Fibroblast of peridontal ligament (primary cell): ENCODE measurements around the gene IPO4.

ENCODE experiments used
- DNase-seq: peaks from one replicate; pipeline ENCODE4 v3.0.0-alpha.2; 2010; ENCODE audit errors: extremely low read depth

Gene IPO4

DNA sequence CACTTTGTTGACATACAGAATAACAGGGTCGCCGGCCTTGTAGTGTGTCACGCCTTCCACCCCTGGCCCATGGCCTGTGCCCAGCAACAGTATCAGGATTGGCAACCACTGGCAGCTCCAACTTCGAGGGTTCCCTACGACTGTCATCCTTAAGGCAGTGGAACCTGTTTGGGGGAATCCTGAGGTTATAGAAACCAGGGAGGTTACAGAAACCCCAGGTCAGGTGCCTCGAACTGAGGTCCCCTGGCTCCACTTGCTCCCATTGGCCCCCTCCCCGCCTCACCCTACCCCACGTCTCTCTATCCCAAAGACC, 6.2 kb upstream of the IPO4 start:
- DNase-seq, result no peak

DNA sequence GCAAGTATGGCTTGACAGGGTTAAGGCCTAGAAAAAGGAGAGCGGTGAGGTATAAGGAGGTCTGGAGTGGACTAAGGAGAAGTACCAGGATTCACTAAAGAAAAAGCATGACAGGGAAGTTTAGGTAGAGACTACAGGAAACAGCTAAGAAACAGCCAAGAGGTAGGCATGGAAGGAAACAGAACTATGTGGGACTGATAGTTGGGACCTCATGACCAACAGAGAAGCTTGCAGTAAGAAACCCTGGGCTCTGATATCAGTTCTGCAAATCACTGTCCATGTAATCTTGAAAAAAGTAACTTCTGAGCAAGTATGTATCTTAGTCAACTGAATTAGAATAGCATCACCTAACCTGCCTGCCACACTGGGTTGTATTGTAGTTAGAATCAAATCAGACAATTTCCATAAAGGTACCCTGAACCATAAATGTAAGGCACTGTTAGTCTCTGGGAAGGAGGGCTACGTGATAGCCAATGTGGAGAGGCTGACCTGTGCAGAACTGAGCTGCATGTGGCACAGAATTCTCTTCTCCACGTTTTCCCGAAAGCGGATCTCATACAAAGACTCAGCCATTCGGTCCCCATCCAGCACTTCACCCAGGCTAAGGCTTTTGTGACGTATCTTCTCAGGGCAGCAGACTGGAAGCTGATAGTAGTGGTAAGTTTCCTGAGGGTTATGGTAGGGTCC, 5.7 kb upstream of the IPO4 start:
- DNase-seq, result no peak

- DNase-seq, result no peak
Measured at GRCh38 chr14:24192933-24193332, 4.3 kb upstream of the IPO4 start.

- DNase-seq, result no peak
Measured at GRCh38 chr14:24190416-24190815, 1.8 kb upstream of the IPO4 start.

- DNase-seq, result no peak
Measured at GRCh38 chr14:24189460-24189859, 844 bp upstream of the IPO4 start.

DNA sequence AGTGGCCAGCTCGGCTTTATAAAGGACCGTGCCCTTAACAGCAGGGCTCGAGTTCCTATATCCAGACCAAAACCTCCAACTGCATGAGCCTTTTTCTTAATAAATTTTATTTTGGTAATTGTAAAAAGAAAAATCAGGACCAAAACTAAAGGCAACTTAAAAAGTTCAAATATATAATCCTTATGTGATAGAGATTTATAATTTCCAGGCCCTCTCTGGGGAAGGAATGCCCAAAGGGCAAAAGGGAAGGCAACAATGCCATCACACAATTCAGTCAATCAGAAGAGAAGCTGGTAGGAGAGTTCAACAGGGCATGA, 401 bp upstream of the IPO4 start:
- DNase-seq, result no peak

DNA sequence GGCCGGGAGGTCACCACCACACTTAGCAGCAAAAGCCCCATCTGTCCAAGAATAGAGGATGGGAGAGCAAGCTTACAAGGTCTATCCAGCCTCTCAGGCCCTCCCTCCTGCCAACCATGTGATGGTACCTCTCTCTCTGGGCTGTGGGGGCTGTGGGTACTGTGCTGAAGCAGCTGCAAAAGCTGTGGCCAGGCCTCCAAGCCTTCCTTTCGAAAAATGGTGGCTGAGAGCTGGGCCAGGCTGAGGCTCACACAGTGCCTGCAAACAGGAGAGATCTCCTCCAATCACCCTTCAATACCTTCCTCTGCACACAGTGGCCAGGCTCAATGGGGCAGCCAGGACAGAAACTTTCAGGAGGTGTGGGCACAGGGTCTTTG, 1.1 kb downstream of the IPO4 start:
- DNase-seq, result no peak

GRCh38 chr14:24186831-24187538, 1.6 kb downstream of the IPO4 start:
- DNase-seq, result no peak

GRCh38 chr14:24185741-24186140, 2.9 kb downstream of the IPO4 start:
- DNase-seq, result no peak

GRCh38 chr14:24185026-24185425, 3.6 kb downstream of the IPO4 start:
- DNase-seq, result no peak

DNA sequence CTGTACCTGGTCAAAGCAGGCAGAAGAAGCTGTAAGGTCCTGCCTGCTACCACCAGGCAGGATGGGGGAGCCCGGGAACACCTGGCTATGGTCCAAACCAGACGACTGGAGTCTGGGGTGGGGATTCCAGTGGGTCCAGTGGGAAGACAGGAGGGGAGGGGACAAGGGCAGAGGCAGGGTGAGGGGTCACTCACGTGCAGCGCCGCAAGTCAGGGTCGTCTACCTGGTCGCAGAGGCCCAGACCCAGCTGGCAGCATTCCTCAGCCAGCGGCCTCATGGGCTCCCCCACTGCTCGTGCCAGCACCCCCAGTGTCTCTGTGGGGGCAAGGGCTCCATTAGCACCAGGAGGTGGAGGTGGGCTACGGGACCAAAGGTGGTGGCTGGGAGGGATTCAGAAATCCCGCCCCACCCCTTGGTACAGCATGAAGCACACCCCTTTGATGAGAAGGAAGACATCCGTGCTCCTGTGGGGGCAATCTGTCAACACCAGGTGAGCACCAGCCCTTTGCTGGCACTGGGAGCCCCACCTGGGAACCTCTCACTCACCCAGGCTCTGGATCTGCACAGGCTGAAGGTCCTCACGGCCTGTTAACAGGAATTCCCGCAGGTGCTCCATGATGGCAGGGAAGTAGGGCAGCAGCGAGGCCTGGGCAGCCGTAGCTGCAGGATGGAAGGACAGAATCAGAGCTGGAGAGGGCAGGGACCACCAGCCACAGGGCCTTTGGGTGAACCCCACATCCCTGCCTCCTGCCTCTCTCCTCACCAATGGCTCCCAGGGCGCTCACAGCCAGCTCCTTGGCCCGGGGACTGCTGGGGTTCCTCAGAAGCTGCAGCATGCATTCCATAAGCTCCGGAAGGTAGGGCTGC, 4.3 kb downstream of the IPO4 start:
- DNase-seq, result no peak

DNA sequence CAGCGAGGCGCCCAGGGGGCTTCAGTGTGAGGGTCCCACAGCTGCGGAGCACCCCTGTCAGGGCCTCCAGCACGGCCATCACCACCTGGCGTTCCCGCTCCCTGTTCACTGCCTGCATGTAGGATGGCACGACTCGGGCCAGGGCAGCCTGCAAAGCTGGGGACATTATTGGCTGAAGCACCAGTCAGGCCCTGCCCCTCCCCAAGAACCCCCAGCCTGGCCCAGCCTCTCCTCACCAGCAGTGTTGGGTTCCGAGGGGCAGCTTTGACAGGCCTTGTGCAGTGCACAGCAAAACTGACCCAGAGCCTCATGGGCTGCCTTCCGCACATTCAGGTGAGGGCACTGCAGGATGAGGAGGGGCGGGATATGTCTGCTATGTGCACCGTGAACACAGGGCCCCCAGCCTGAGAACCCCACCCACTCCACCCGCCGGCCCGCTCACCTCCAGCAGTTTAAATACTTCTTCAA, 5.6 kb downstream of the IPO4 start:
- DNase-seq, result no peak

DNA sequence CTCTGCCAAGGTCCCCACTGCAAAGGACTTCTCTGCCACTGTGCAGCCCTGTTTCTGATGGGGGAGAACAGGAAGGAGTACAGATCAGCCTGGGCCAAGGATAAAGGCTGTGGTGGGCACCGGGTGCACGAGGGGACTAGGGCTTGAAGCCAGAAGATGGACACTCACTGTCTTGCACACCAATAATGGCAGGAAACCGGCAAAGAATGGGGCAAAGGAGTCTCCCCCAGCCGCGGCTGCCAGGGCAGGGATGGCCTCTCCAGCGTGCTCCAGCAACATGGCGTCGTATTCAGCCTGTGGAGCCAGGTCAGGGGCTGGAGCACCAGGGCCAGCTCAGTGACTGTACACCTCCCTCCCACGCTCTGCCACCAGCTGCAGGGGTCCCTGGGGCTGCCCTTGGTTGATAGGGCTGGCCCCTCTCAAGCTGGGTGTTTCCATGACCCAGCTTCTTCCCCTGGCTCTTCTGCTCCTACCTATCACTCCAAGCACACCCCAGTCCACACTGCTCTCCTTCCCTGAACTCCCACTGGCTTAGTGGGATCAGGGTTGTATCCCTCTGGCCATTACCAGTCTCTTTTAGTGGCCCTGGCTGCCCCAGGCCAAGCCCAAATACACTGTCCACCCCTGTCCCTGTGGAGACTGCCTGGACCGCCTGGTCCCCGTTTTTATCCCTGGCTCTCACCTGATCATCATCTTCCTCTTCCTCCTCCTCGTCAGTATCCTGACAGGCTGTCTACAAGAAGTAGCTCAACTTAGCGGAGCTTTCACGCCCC, 6.3 kb downstream of the IPO4 start:
- no peak for DNase-seq

DNA sequence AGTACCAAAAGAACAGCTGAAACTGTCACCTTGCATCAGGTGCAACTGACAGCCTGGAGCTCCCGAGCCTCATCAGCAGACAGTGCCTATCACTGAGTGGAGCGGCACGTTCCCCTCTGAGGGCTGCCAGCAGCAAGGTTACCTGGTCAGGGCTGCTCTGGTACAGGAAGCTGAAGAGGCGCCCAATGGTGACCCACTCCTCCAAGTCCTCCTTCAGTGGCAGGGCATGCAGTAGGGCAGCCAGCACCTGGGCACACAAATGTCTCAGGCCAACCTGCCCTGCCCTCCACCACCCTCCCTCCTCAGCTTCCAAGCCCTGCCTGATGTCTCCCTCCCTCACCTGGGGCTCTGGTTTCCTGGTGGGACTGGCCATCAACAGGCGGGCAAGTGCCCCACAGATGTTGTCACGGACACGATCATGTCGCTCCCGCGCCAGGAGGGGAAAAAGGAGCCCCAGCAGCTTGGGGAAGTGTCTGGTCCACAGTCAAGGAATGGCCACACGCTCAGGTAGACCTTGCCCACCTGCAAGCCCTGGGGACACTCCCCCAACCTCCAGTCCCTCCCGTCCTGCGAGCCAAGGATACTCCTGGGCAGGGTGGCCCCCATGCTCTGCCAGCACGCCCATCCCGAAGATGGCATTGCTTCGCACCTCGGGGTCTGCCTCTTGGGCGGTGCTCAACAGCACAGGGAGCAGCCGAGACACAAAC, 7.1 kb downstream of the IPO4 start:
- DNase-seq, result no peak

- DNase-seq, result peak; percentile 91
Measured at GRCh38 chr14:24179961-24180796, 8.4 kb downstream of the IPO4 start.

DNA sequence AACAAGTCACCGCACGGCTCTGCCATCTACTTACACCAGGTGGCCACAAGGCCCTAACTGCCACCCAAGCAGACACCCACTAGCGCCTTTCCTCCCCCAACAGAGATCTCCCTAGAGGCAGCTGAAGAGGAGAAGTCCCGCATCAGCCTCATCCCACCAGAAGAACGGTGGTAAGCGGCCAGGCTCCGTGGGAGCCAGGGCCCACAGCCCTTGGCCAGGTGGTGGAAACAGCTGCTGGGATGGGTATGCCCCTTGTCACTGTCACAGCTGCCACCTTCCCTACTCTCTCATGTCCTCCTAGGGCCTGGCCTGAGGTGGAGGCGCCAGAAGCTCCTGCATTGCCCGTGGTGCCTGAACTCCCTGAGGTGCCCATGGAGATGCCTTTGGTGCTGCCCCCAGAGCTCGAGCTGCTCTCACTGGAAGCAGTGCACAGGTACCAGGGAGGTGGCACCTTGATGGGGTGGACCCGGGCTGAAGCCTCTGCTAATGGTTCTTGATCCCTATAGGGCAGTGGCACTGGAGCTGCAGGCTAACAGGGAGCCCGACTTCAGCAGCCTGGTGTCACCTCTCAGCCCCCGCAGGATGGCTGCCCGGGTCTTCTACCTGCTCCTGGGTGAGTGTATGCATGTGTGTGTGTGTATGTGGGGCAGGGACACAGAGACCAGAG, 9.2 kb downstream of the IPO4 start:
- DNase-seq, result no peak

DNA sequence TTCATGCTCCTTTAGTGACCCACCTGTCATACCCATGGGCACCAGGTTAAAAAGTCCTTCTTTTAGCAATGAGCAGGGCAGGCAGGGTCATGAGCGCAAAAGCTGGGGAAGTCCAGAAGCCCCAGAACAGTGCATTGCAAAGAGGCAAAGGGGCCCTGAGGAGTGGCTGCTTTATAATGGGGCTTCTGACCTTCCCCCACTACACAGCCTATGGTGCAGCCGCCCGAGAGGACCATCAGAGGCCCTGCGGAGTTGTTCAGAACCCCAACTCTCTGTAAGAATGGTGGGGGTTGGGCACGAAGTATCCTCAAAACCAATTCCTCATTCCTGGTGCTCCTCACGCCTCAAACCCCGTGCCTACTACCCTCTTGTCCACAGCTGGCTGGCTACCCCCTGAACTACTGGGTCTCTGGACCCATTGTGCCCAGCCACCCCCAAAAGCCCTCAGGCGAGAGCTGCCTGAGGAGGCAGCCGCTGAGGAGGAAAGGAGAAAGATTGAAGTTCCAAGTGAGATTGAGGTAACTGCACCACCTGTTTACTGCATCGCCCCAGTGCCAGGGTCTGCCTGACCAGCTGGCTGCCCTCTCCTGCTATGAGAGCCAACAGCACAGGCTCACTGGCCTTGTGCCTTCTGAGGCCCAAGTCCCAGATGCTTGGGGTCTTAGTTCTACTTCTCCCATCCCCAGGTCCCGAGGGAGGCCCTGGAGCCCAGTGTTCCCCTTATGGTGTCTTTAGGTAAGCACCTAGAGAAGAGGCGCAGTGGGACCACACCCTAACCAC, 10.0 kb downstream of the IPO4 start:
- no peak for DNase-seq

- no peak for DNase-seq
Measured at GRCh38 chr14:24177891-24178290, 10.7 kb downstream of the IPO4 start.
